ENCODE results near the gene ST3GAL3. TPM values are rescaled to one million over a fixed set of nuclear protein-coding genes. Genes with fewer than 3 reads are reported as not detected.

Gene ST3GAL3
- total RNA-seq, 1 donor from 2014 or later, result 24.4 TPM

GRCh38 chr1:43757343-43758053 lies 50.2 kb downstream of the ST3GAL3 start:
- no peaks in the 10 kb centered on the region for H3K9me3 Mint-ChIP-seq
- peaks cover 6% of the 10 kb centered on the region for H3K4me1 Mint-ChIP-seq (ENCODE audit: unreplicated experiment)
- no peak overlapping the region for H3K4me3 Mint-ChIP-seq
- TF ChIP-seq CTCF (conservative IDR thresholded peaks at IDR 0.05), result no peak
- H3K27ac Mint-ChIP-seq, result no peak overlapping the region
- peaks cover 5% of the 10 kb centered on the region for H3K36me3 Mint-ChIP-seq
- no peaks in the 10 kb centered on the region for H3K27me3 Mint-ChIP-seq
- no peak for DNase-seq (ENCODE audit: extremely low spot score, unreplicated experiment)

DNA sequence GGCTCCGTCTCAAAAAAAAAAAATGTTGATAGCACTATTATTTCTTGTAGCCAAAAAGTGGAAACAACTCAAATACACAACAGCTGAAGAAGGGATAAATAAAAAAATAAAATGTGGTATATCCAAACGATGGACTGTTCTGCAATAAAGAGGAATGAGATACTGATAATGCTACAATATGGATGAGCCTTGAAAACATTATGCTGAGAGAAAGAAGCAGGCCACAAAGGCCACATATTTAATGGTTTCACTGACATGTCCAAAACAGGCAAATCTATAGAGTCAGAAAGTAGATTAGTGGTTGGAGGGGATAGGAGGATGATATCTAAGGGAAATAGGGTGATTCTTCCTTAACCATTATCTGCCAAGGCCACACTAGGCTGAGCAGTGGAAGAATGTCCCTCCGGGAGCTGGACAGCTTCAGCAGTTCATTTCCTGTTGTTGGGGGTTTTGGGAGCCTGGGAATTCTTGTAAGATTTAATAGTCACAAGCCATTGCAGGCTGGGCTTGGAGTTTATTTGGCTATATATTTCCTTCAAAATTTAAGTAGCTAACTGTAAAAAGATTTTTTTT lies 53.5 kb downstream of the ST3GAL3 start:
- H3K27me3 Mint-ChIP-seq, result no peaks in the 10 kb centered on the region
- no peak overlapping the region for H3K4me3 Mint-ChIP-seq
- H3K27ac Mint-ChIP-seq, result no peak overlapping the region
- DNase-seq (ENCODE audit: extremely low spot score, unreplicated experiment), result no peak
- peaks cover 13% of the 10 kb centered on the region for H3K4me1 Mint-ChIP-seq (ENCODE audit: unreplicated experiment)
- H3K36me3 Mint-ChIP-seq, result peaks cover 5% of the 10 kb centered on the region
- H3K9me3 Mint-ChIP-seq, result no peaks in the 10 kb centered on the region
- TF ChIP-seq CTCF (conservative IDR thresholded peaks at IDR 0.05), result no peak

GRCh38 chr1:43763497-43763973 lies 56.2 kb downstream of the ST3GAL3 start:
- peaks cover 13% of the 10 kb centered on the region for H3K4me1 Mint-ChIP-seq (ENCODE audit: unreplicated experiment)
- peak; percentile 77 for DNase-seq (ENCODE audit: extremely low spot score, unreplicated experiment)
- no peaks in the 10 kb centered on the region for H3K36me3 Mint-ChIP-seq
- H3K27ac Mint-ChIP-seq, result no peak overlapping the region
- H3K27me3 Mint-ChIP-seq, result no peaks in the 10 kb centered on the region
- no peaks in the 10 kb centered on the region for H3K9me3 Mint-ChIP-seq
- TF ChIP-seq CTCF (conservative IDR thresholded peaks at IDR 0.05), result peak; percentile 90
- H3K4me3 Mint-ChIP-seq, result peak overlapping the region; percentile 21

GRCh38 chr1:43764581-43764980 lies 57.2 kb downstream of the ST3GAL3 start:
- Mint-ChIP-seq H3K4me1 (ENCODE audit: unreplicated experiment) (peaks cover 13% of the 10 kb centered on the region), H3K36me3 (no peaks in the 10 kb centered on the region), H3K4me3 (no peak overlapping the region), H3K9me3 (no peaks in the 10 kb centered on the region), H3K27ac (no peak overlapping the region), H3K27me3 (no peaks in the 10 kb centered on the region)
- no peak for TF ChIP-seq CTCF (conservative IDR thresholded peaks at IDR 0.05)
- no peak for DNase-seq (ENCODE audit: extremely low spot score, unreplicated experiment)

GRCh38 chr1:43766086-43766784 lies 58.9 kb downstream of the ST3GAL3 start:
- H3K27me3 Mint-ChIP-seq, result no peaks in the 10 kb centered on the region
- no peak for DNase-seq (ENCODE audit: extremely low spot score, unreplicated experiment)
- no peaks in the 10 kb centered on the region for H3K9me3 Mint-ChIP-seq
- H3K27ac Mint-ChIP-seq, result no peak overlapping the region
- H3K4me1 Mint-ChIP-seq (ENCODE audit: unreplicated experiment), result peaks cover 13% of the 10 kb centered on the region
- H3K4me3 Mint-ChIP-seq, result no peak overlapping the region
- H3K36me3 Mint-ChIP-seq, result no peaks in the 10 kb centered on the region
- no peak for TF ChIP-seq CTCF (conservative IDR thresholded peaks at IDR 0.05)
